ENCODE data around the gene DIMT1.

DIMT1 gene

GRCh38 chr5:62403411-62404250 is at the start of gene DIMT1:
TSS of gene DIMT1 (minus strand) at chr5:62403905. CDS start at chr5:62403772, 133 bp downstream.
- DNase-seq = peak; percentile 53 to 98 (median 94)

- DNase-seq = no peak
Measured at GRCh38 chr5:62450259-62450658, 46.6 kb upstream of the DIMT1 start.

DNA sequence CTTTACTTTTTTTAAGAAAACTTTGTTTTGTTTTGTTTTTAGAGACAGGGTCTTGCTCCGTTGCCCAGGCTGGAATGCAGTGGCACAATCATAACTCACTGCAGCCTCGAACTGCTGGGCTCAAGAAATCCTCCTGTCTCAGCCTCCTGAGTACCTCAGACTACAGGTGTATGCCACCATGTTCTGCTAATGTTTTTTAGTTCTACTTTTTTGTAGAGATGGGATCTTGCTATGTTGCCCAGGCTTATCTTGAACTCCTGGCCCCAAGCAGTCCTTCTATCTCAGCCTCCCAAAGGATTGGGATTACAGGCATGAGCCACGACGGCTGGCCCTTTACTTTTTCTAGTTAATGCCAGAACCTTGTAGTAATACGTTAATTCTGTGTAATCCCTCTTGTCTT is 44.8 kb upstream of the DIMT1 start:
- no peak for DNase-seq

- DNase-seq = no peak
Measured at GRCh38 chr5:62432621-62433064, 28.9 kb upstream of the DIMT1 start.

- DNase-seq = peak in 3 of 56 donors; percentile 0 to 9 (median 4)
Measured at GRCh38 chr5:62431735-62432620, 28.3 kb upstream of the DIMT1 start.

GRCh38 chr5:62424763-62425162 is 21.1 kb upstream of the DIMT1 start:
- no peak for DNase-seq

DNA sequence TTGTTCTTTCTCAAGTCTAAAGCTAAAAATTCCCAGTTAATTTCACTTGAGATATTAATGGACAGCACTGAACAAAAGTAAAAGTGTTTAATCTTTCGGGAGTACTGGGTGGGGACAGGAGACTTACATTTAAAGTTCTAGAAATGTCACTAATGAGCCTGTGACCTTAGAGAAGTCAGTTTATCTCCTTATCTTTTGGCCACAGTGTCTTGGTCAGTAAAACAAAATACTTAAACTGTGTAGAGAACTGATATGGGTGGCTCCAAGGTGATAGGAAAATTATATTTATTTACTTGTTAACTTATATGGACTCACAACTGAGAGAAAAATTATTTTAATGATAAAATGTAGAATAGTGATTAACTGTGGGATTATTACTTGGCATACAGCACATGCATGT is 17.7 kb upstream of the DIMT1 start:
- DNase-seq = no peak

DNA sequence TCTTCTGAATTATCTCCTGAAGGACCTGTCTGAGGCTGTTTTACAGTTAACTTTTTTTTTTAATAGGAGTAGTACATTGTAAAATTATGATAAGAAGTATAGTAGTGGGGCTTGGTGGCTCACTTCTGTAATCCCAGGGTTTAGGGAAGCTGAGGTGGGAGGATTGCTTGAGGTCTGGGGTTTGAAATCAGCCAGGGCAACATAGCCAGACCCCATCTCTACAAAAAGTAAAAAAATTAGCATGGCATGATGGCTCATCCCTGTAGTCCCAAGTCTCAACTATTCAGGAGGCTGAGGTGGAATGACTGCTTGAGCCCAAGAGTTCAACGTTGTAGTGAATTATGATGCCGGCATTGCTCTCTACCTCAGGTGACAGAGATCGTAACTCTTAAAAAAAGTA is 15.9 kb upstream of the DIMT1 start:
- no peak for DNase-seq

- DNase-seq = no peak
Measured at GRCh38 chr5:62418462-62419076, 14.9 kb upstream of the DIMT1 start.

DNA sequence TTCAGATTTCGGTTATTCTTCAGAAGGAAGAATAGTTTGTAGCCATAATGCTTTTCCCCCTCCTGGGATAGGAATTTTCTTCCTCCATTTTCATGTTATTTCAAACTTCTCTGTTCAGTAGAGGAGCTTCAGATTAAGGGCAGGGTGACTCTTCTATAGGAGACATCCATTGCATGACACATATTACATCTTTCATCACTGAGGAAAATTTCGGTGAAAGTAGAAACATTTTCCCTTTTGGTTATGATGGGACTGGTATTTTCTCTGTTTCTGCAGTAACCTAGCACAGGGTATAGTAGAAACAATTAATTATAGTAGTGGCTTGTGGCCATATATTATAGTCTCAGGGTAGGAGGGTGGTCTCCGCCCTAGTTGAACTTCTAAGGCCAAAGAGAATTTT is 10.0 kb upstream of the DIMT1 start:
- DNase-seq = no peak

DNA sequence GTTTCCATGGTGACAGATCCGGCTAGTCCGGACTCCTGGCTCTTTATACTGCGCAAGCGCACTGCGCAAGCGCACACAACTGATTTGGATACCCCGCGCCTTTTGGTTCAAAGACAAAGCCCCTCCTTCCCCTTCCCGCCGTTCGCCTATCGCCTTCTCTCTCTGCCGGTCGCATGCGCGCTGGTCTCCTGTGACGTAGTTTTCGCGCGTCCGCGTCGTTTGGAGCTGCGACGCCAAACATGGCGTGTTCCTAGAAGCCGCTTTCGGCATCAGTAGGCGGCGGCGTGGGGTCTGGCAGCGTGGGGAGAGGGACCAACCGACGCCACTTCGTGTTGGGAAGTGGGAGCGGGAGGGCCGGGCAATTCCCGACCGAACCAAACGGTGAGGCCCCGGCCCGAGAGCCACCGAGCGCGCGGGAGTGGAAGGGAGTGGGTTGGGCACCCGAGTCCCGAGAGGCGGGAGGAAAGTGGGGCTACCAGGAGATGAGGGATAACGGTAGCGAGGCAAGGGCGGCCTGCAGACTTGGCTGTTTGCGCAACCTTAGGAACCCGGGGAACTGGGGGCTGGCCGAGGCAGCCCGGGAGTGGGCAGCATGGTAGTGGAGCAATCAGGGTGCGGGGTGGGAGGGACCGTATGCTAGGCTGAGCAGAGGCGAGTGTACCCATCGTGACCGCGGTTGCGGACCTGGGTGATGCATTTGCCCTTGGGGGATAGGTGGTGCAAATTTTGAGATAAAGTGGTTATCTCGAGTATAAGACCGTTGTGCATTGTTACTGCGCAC is 9.0 kb upstream of the DIMT1 start, which contains the start of gene IPO11:
IPO11 (plus strand) TSS at position 215 of the 781 bp plus-strand sequence. CDS start 24,517 bp downstream, outside the sequence.
- peak; percentile 86 to 100 (median 97) for DNase-seq

GRCh38 chr5:62395210-62395950 is 8.3 kb downstream of the DIMT1 start:
- DNase-seq = no peak

GRCh38 chr5:62386824-62387223 is 16.9 kb downstream of the DIMT1 start:
- no peak for DNase-seq

DNA sequence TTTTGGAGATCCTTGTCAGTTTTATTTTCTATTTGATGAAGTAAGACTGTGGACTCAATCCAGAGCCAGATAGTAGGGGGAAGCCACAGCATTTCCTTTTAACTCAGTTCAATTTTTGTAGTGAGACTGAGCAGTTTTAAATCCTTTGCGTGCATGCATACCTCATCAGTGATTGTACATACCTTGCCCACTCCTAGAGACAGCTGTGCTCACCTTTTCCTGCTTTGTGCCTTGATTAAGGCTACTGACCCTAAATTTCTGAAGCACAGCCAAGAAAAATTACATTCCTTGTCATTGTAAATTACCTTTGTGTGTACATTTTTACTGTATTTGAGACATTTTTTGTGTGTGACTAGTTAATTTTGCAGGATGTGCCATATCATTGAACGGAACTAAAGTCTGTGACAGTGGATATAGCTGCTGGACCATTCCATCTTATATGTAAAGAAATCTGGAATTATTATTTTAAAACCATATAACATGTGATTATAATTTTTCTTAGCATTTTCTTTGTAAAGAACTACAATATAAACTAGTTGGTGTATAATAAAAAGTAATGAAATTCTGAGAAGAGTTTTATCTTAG is 17.8 kb downstream of the DIMT1 start:
- DNase-seq = no peak

DNA sequence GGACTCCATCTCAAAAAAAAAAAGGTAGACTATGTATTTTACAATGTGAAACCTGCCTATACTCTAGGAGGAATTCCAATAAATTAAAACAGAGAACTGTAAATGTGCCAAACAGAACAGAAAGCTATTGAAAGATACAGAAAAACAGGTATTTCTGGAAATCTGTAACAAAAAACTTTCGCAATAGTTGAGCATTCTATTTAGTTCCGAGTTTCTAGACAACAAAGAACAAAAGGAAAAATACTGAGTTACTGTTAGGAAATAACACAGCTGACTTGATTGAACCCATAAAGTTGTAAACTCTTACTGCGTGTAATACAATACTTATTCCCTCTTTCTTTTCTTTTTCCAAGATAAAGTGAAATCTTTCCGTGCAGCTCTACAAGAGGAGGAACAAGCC is 18.6 kb downstream of the DIMT1 start:
- no peak for DNase-seq

- no peak for DNase-seq
Measured at GRCh38 chr5:62376064-62376463, 27.6 kb downstream of the DIMT1 start.

DNA sequence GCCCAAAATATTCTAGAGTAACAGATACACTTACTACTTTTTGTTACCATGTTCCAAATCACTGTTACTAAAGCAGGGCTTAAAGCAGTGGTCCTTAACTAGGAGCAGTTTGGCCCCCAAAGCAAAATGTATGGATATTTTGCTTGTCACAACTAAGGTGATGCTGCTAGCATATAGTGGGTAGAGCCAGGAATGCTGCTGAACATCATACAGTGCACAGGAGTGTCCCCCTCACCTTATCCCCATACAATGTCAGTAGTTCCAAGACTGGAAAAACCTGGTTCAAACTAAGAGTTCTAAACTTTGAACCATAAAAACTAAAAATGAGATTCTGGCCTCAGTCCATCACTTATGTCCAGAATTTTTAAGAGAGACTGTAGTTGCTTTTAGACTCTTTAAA is 28.1 kb downstream of the DIMT1 start:
- no peak for DNase-seq

GRCh38 chr5:62374090-62374489 is 29.6 kb downstream of the DIMT1 start:
- DNase-seq = no peak

DNA sequence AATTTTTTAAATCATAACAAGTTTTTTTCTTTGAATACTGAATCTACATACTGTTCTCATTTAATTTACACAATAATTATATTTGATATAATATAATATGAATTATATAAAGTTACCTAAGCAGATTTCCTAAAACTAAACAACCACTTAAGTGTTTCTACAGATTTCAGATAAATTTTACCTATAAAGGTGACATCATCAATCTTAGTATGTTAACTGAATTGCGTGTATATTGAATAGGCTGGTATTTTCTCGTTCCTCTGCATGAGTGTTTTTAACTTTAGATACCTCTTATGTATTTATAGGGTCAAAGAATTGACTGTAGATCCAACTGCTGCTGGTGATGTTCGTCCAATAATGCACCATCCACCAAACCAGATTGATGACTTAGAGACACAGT is 30.3 kb downstream of the DIMT1 start:
- no peak for DNase-seq

DNA sequence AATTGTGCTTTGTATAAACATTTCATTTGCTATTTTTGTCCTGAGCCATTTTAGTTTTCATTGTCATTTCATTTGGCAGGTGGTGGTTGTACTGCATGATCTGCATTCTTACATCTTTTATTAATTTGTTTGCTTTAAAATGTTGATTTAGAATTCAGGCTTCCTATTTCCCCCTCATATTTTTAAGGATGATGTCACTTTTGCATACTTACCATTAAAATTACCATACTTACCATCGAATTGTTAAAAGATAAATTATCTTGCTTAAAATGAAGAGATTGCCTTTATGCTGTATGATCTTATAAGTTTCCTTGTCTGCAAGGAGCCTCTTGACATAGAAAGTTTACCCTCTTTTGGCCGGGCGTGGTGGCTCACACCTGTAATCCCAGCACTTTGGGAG is 31.1 kb downstream of the DIMT1 start:
- DNase-seq = no peak
